ENCODE data around the gene KRTAP5-10.
"Not testable (repeated sequence)": the region's sequence is repeated elsewhere in the genome, so short reads cannot be mapped to it uniquely, and the experiment has no call there.

GRCh38 chr11:71615003-71615402 lies 49.6 kb downstream of the KRTAP5-10 start:
- not testable (repeated sequence) for TF ChIP-seq CTCF, POLR2A (IDR thresholded peaks at IDR 0.05)
